Stomach (tissue), 9 donors: ENCODE measurements around the gene MMS22L. TPM values are rescaled to one million over a fixed set of nuclear protein-coding genes. Genes with fewer than 3 reads are reported as not detected.
"Not testable (repeated sequence)": the region's sequence is repeated elsewhere in the genome, so short reads cannot be mapped to it uniquely, and the experiment has no call there.

Experiments used
- DNase-seq, 2 donors: peaks; one replicate each; pipeline versions ENCODE4 v3.0.0 to v3.0.0-alpha.2; 2013 to 2019
- H3K27ac ChIP-seq, 5 donors: fragments of 200-600 bp in 4 of 5; sonication (generic) in 4 of 5; one replicate each; pipeline ENCODE4 v1.5.1; 2013 to 2019; ENCODE audit warnings: mild to moderate bottlenecking in 1 of 5, moderate library complexity in 1 of 5
- H3K27me3 ChIP-seq, 3 donors: fragments of 200-600 bp; sonication (generic); one replicate each; pipeline ENCODE4 v1.5.1; 2017 to 2019; ENCODE audit warnings: mixed run types in 1 of 3
- H3K36me3 ChIP-seq, 4 donors: fragments of 200-600 bp; sonication (generic); 1 replicate in 3 of 4; 2 replicates in 1 of 4; pipeline ENCODE4 v1.5.1; 2016 to 2019
- H3K4me1 ChIP-seq, 4 donors: fragments of 200-600 bp; sonication (generic); one replicate each; pipeline ENCODE4 v1.5.1; 2016 to 2019
- H3K4me3 ChIP-seq, 4 donors: fragments of 200-600 bp; sonication (generic) in 3 of 4; one replicate each; pipeline ENCODE4 v1.5.1; 2016 to 2019; ENCODE audit warnings: mild to moderate bottlenecking in 1 of 4
- H3K9me3 ChIP-seq, 4 donors: fragments of 200-600 bp; sonication (generic); one replicate each; pipeline ENCODE4 v1.5.1; 2016 to 2019
- CTCF ChIP-seq, 7 experiments: fragments of 450-650 bp in 4 of 7; fragments of 200-600 bp in 3 of 7; sonication (generic) in 3 of 7; IDR thresholded peaks; one replicate each; pipeline ENCODE4 v1.5.1; 2016 to 2019; ENCODE audit warnings: antibody characterized with exemption in 7 of 7, control low read depth in 2 of 7, mild to moderate bottlenecking in 1 of 7
- EP300 ChIP-seq: sonication (generic); formaldehyde crosslinking; IDR thresholded peaks from one replicate; pipeline ENCODE4 v1.6.1; 2017; ENCODE audit warnings: antibody characterized with exemption
- POLR2A ChIP-seq, 4 donors: fragments of 450-650 bp; IDR thresholded peaks; one replicate each; pipeline ENCODE4 v1.6.1; 2016; ENCODE audit warnings: antibody characterized with exemption in 4 of 4, control low read depth in 2 of 4, mild to moderate bottlenecking in 1 of 4, moderate library complexity in 1 of 4
- POLR2AphosphoS5 ChIP-seq, 3 donors: sonication (generic); formaldehyde crosslinking; IDR thresholded peaks; one replicate each; pipeline ENCODE4 v1.6.1; 2016; ENCODE audit warnings: antibody characterized with exemption in 3 of 3
- WGBS, 5 donors: extraction: QIAGEN DNeasy Blood & Tissue Kit in 3 of 5; methylation state at CpG; one replicate each; pipeline versions ENCODE4 v1.1.5 to v1.1.7; 2013 to 2018; 5-methylcytosine and 5-hydroxymethylcytosine counted together
- intact Hi-C: fragments of 100-400 bp; cut with DNase I; formaldehyde crosslinking; loops from one replicate; pipeline ENCODE4 v1.15.1; 2023; ENCODE audit warnings: low total_unique reads
- polyA plus RNA-seq, 3 donors: library from polyadenylated mRNA; stranded (reverse); fragments of 200-250 nt; gene quantifications; one replicate each; pipeline ENCODE4 v1.2.3, GENCODE V29; 2013
- total RNA-seq, 5 donors: library from RNA; depleted of rRNA; stranded (reverse); fragments of >200 nt; gene quantifications; one replicate each; pipeline versions ENCODE4 v1.1.0 to v1.2.3, GENCODE V29; 2014 to 2016
- donor health status: healthy with polysubstance abuse.
- donor health status: Bipolar disorder and iron deficiency.
- donor health status: healthy.

MMS22L gene
- total and polyA plus RNA-seq, 8 donors: 0.81 to 27.7 (median 3.6) TPM

DNA sequence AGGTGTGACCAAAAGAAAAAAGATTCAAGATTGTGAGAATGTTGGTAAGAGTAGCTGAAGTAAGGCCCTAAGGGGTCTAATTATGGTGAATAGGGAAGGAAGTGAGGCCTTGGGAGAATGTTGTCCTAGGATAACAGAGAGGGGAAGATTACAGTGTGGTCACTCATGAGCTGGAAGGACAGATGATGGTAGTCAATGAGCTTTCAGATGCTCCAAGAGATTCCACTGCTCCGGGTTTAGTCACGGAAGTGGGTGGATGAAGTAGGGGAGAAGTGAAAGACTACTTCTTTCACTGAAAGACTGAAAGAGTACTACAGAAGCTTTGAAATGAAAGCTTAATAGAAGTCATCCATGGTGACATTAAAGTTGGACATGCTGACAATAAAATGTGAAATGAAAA, 108.5 kb downstream of the MMS22L start:
- no peaks in the 10 kb centered on the region for H3K9me3 ChIP-seq
- intact Hi-C loops: no loop called here
- no peak overlapping the region for H3K27ac ChIP-seq
- no peaks in the 10 kb centered on the region for H3K4me1 ChIP-seq
- 97 to 100% (median 98%) methylated on average over 2 of the region's 2 CpGs for WGBS, 5 donors
- no peaks in the 10 kb centered on the region for H3K27me3 ChIP-seq
- peaks cover 0 to 18% (median 10%) of the 10 kb centered on the region in 4 donors for H3K36me3 ChIP-seq
- no peak overlapping the region for H3K4me3 ChIP-seq
- TF ChIP-seq POLR2A (IDR thresholded peaks at IDR 0.05): no peak
- TF ChIP-seq EP300: no peak
- no peak for TF ChIP-seq CTCF (IDR thresholded peaks at IDR 0.05)
- no peak for TF ChIP-seq POLR2AphosphoS5 (IDR thresholded peaks at IDR 0.05)
- no peak for DNase-seq

- no peak for DNase-seq
- Histone ChIP-seq H3K4me3 (no peak overlapping the region), H3K27me3 (no peaks in the 10 kb centered on the region), H3K4me1 (no peaks in the 10 kb centered on the region), H3K36me3 (peaks cover 0 to 26% (median 24%) of the 10 kb centered on the region in 4 donors), H3K9me3 (no peaks in the 10 kb centered on the region), H3K27ac (no peak overlapping the region)
- TF ChIP-seq CTCF (IDR thresholded peaks at IDR 0.05) (no peak), POLR2AphosphoS5 (IDR thresholded peaks at IDR 0.05) (no peak), POLR2A (IDR thresholded peaks at IDR 0.05) (no peak), EP300 (no peak)
- intact Hi-C loops: no loop called here
These were observed 122.7 kb downstream of the MMS22L start for GRCh38 chr6:97160280-97160679.

DNA sequence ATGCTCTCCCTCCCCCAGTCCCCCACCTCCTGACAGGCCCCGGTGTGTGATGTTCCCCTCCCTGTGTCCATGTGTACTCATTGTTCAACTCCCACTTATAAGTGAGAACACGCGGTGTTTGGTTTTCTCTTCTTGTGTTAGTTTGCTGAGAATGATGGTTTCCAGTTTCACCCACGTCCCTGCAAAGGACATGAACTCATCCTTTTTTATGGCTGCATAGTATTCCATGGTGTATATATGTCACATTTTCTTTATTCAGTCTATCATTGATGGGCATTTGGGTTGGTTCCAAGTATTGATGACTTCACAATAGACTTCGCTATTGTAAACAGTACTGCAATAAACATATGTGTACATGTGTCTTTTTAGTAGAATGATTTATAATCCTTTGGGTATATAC, 127.6 kb downstream of the MMS22L start:
- intact Hi-C loops, H3K4me1 ChIP-seq, DNase-seq, H3K27me3 ChIP-seq, H3K27ac ChIP-seq, H3K4me3 ChIP-seq, H3K9me3 ChIP-seq: not testable (repeated sequence)
- 97 to 98% (median 98%) methylated on average over 5 of the region's 5 CpGs for WGBS, 5 donors
- peaks cover 0 to 17% (median 15%) of the 10 kb centered on the region in 4 donors for H3K36me3 ChIP-seq

GRCh38 chr6:97154015-97154414, 129.0 kb downstream of the MMS22L start:
- no peak for DNase-seq
- Histone ChIP-seq H3K27ac (no peak overlapping the region), H3K27me3 (no peaks in the 10 kb centered on the region), H3K9me3 (no peaks in the 10 kb centered on the region), H3K4me3 (no peak overlapping the region), H3K36me3 (peaks cover 0 to 20% (median 14%) of the 10 kb centered on the region in 4 donors), H3K4me1 (no peaks in the 10 kb centered on the region)
- intact Hi-C loops: no loop called here
- TF ChIP-seq EP300 (no peak), POLR2A (IDR thresholded peaks at IDR 0.05) (no peak), POLR2AphosphoS5 (IDR thresholded peaks at IDR 0.05) (no peak)
- 92 to 97% (median 94%) methylated on average over 3 of the region's 3 CpGs for WGBS, 5 donors

GRCh38 chr6:97151601-97152000, 131.4 kb downstream of the MMS22L start:
- peaks cover 0 to 21% (median 18%) of the 10 kb centered on the region in 4 donors for H3K36me3 ChIP-seq
- no peaks in the 10 kb centered on the region for H3K9me3 ChIP-seq
- H3K4me3 ChIP-seq: no peak overlapping the region
- TF ChIP-seq CTCF (IDR thresholded peaks at IDR 0.05): no peak
- no peak for TF ChIP-seq POLR2AphosphoS5 (IDR thresholded peaks at IDR 0.05)
- TF ChIP-seq EP300: no peak
- TF ChIP-seq POLR2A (IDR thresholded peaks at IDR 0.05): no peak
- H3K27ac ChIP-seq: no peak overlapping the region
- DNase-seq: no peak
- intact Hi-C loops: no loop called here
- H3K27me3 ChIP-seq: no peaks in the 10 kb centered on the region
- H3K4me1 ChIP-seq: no peaks in the 10 kb centered on the region
